Neuronal stem cell (in vitro differentiated cells): ENCODE data around the gene KRTAP22-1.

Experiments
- DNase-seq: peaks from one replicate; pipeline ENCODE4 v3.0.0-alpha.2; 2013; ENCODE audit warnings: low spot score
- H2AFZ ChIP-seq: one replicate; pipeline ENCODE4 v1.6.1; 2013; ENCODE audit warnings: mild to moderate bottlenecking, low read length, inconsistent platforms
- H2AK5ac ChIP-seq: 2 replicates; pipeline ENCODE4 v1.6.1; 2013; ENCODE audit warnings: low read depth, mild to moderate bottlenecking, inconsistent platforms, low read length, moderate library complexity, mixed read lengths
- H2BK120ac ChIP-seq: 2 replicates; pipeline ENCODE4 v1.6.1; 2013; ENCODE audit warnings: low read depth, mild to moderate bottlenecking, inconsistent platforms, low read length, moderate library complexity, mixed read lengths
- H2BK12ac ChIP-seq: one replicate; pipeline ENCODE4 v1.6.1; 2013; ENCODE audit warnings: low read length, inconsistent platforms
- H2BK15ac ChIP-seq: 2 replicates; pipeline ENCODE4 v1.6.1; 2013; ENCODE audit warnings: mild to moderate bottlenecking, low read length, inconsistent platforms, mixed read lengths
- H2BK5ac ChIP-seq: one replicate; pipeline ENCODE4 v1.6.1; 2013; ENCODE audit warnings: inconsistent platforms, mild to moderate bottlenecking, low read length, moderate library complexity
- H3K14ac ChIP-seq: one replicate; pipeline ENCODE4 v1.6.1; 2013; ENCODE audit warnings: low read length, inconsistent platforms
- H3K18ac ChIP-seq: 2 replicates; pipeline ENCODE4 v1.6.1; 2013; ENCODE audit warnings: low read length, inconsistent platforms
- H3K23ac ChIP-seq: 2 replicates; pipeline ENCODE4 v1.6.1; 2013; ENCODE audit warnings: low read depth, mild to moderate bottlenecking, mixed read lengths, low read length, inconsistent platforms; ENCODE audit not compliant: poor library complexity
- H3K27ac ChIP-seq: replicated peaks from 3 replicates; pipeline ENCODE4 v1.5.1; 2013; ENCODE audit warnings: low read length, inconsistent platforms
- H3K27me3 ChIP-seq, 3 experiments: 2 replicates each; pipeline ENCODE4 v1.6.1; 2013; ENCODE audit warnings: low read length in 3 of 3, mild to moderate bottlenecking in 2 of 3, inconsistent platforms in 1 of 3, low read depth in 1 of 3, mixed read lengths in 1 of 3, moderate library complexity in 1 of 3; ENCODE audit not compliant: control insufficient read depth in 3 of 3, insufficient read depth in 3 of 3
- H3K36me3 ChIP-seq, 2 donors: replicated peaks in 1 of 2; 2 replicates each; pipeline ENCODE4 v1.6.1; 2013; ENCODE audit warnings: low read length in 2 of 2; ENCODE audit not compliant: control insufficient read depth in 2 of 2, insufficient read depth in 2 of 2
- H3K4ac ChIP-seq: 2 replicates; pipeline ENCODE4 v1.6.1; 2013; ENCODE audit warnings: inconsistent platforms, mild to moderate bottlenecking, low read length, moderate library complexity
- H3K4me1 ChIP-seq, 2 donors: 1 replicate in 1 of 2; 2 replicates in 1 of 2; pipeline ENCODE4 v1.6.1; 2013; ENCODE audit warnings: low read length in 2 of 2, low read depth in 1 of 2; ENCODE audit not compliant: control insufficient read depth in 2 of 2, insufficient read depth in 1 of 2
- H3K4me2 ChIP-seq: one replicate; pipeline ENCODE4 v1.6.1; 2013; ENCODE audit warnings: mild to moderate bottlenecking, low read length, inconsistent platforms; ENCODE audit not compliant: insufficient read depth, poor library complexity, severe bottlenecking
- H3K4me3 ChIP-seq, 2 donors: 2 replicates each; pipeline ENCODE4 v1.5.1; 2013; ENCODE audit warnings: low read length in 2 of 2, mild to moderate bottlenecking in 2 of 2, inconsistent platforms in 1 of 2, moderate library complexity in 1 of 2
- H3K79me1 ChIP-seq: one replicate; pipeline ENCODE4 v1.6.1; 2013; ENCODE audit warnings: low read depth, mild to moderate bottlenecking, inconsistent platforms, low read length, moderate library complexity
- H3K9ac ChIP-seq: one replicate; pipeline ENCODE4 v1.6.1; 2013; ENCODE audit warnings: mild to moderate bottlenecking, low read depth, low read length, inconsistent platforms; ENCODE audit not compliant: poor library complexity
- H3K9me3 ChIP-seq, 2 donors: replicated peaks in 1 of 2; 2 replicates each; pipeline versions ENCODE3 to v1.6.1; 2013; ENCODE audit warnings: low read length in 2 of 2, mild to moderate bottlenecking in 2 of 2, inconsistent platforms in 1 of 2, low read depth in 1 of 2, mixed read lengths in 1 of 2, moderate library complexity in 1 of 2; ENCODE audit not compliant: control insufficient read depth in 2 of 2, insufficient read depth in 1 of 2
- H4K8ac ChIP-seq: one replicate; pipeline ENCODE4 v1.6.1; 2013; ENCODE audit warnings: low read depth, mild to moderate bottlenecking, inconsistent platforms, low read length, moderate library complexity
- H4K91ac ChIP-seq: one replicate; pipeline ENCODE4 v1.6.1; 2013; ENCODE audit warnings: low read length, low read depth, mild to moderate bottlenecking, inconsistent platforms; ENCODE audit not compliant: poor library complexity
- WGBS, 2 donors: extraction: QIAGEN DNeasy Blood & Tissue Kit; methylation state at CpG; one replicate each; pipeline ENCODE4 v1.1.7; 2013; ENCODE audit warnings: missing lambda C conversion rate in 2 of 2, mixed read lengths in 1 of 2; ENCODE audit not compliant: insufficient read length in 2 of 2, insufficient replicate concordance in 1 of 2; ENCODE audit errors: extremely low coverage in 2 of 2; 5-methylcytosine and 5-hydroxymethylcytosine counted together

The KRTAP22-1 gene

GRCh38 chr21:30628109-30628508 lies 27.2 kb downstream of the KRTAP22-1 start:
- Histone ChIP-seq H3K27ac (no peak overlapping the region), H4K91ac (no peak overlapping the region), H3K9ac (no peak overlapping the region), H3K14ac (no peak overlapping the region), H2BK15ac (no peak overlapping the region), H3K4me2 (no peak overlapping the region), H2BK12ac (no peak overlapping the region), H2BK5ac (no peak overlapping the region), H2AFZ (no peak overlapping the region), H3K36me3 (no peaks in the 10 kb centered on the region), H3K4me1 (no peaks in the 10 kb centered on the region), H2BK120ac (no peak overlapping the region), H3K18ac (no peak overlapping the region), H3K23ac (no peak overlapping the region), H3K79me1 (no peaks in the 10 kb centered on the region), H3K4me3 (no peak overlapping the region), H3K4ac (no peak overlapping the region), H2AK5ac (no peak overlapping the region), H3K27me3 (no peaks in the 10 kb centered on the region), H3K9me3 (peaks cover 0 to 2% of the 10 kb centered on the region in 2 donors), H4K8ac (no peak overlapping the region)
- WGBS, 2 donors = no CpG with 5 or more reads among the region's 4 CpGs
- no peak for DNase-seq

GRCh38 chr21:30629200-30629599 lies 28.3 kb downstream of the KRTAP22-1 start:
- Histone ChIP-seq H3K9ac (no peak overlapping the region), H4K8ac (no peak overlapping the region), H3K18ac (no peak overlapping the region), H2AFZ (no peak overlapping the region), H3K4me3 (no peak overlapping the region), H2BK15ac (no peak overlapping the region), H3K4me2 (no peak overlapping the region), H3K79me1 (no peaks in the 10 kb centered on the region), H2BK12ac (no peak overlapping the region), H2AK5ac (no peak overlapping the region), H3K27me3 (no peaks in the 10 kb centered on the region), H4K91ac (no peak overlapping the region), H3K36me3 (no peaks in the 10 kb centered on the region), H2BK120ac (no peak overlapping the region), H3K23ac (no peak overlapping the region), H3K9me3 (peaks cover 0 to 2% of the 10 kb centered on the region in 2 donors), H3K27ac (no peak overlapping the region), H2BK5ac (no peak overlapping the region), H3K4me1 (no peaks in the 10 kb centered on the region), H3K4ac (no peak overlapping the region), H3K14ac (no peak overlapping the region)
- no peak for DNase-seq
- WGBS, 2 donors = no CpG with 5 or more reads among the region's 1 CpG

- Histone ChIP-seq H3K4me3 (no peak within 1 kb of the TSS), H3K27ac (no peak within 1 kb of the TSS), H3K9ac (no peak within 1 kb of the TSS), H3K27me3 (no peaks in the 10 kb centered on the region), H2AFZ (no peak within 1 kb of the TSS), H2BK120ac (no peak within 1 kb of the TSS), H3K9me3 (no peaks in the 10 kb centered on the region), H4K8ac (no peak within 1 kb of the TSS), H3K79me1 (no peaks in the 10 kb centered on the region), H2AK5ac (no peak within 1 kb of the TSS), H3K4me2 (no peak within 1 kb of the TSS), H3K23ac (no peak within 1 kb of the TSS), H2BK5ac (no peak within 1 kb of the TSS), H3K4ac (no peak within 1 kb of the TSS), H3K18ac (no peak within 1 kb of the TSS), H3K36me3 (no peaks in the 10 kb centered on the region), H4K91ac (no peak within 1 kb of the TSS), H2BK12ac (no peak within 1 kb of the TSS), H3K4me1 (no peaks in the 10 kb centered on the region), H3K14ac (no peak within 1 kb of the TSS), H2BK15ac (no peak within 1 kb of the TSS)
- no peak for DNase-seq
- no CpG with 5 or more reads among the region's 1 CpG for WGBS, 2 donors
Observed at GRCh38 chr21:30634906-30635305, 34.0 kb downstream of the KRTAP22-1 start, which contains the start of gene KRTAP20-2. Gene KRTAP20-2, plus strand, starts transcription at chr21:30635206. Its CDS starts 58 bp downstream, at chr21:30635264.

- Histone ChIP-seq H3K36me3 (no peaks in the 10 kb centered on the region), H3K27ac (no peak overlapping the region), H3K9ac (no peak overlapping the region), H2BK120ac (no peak overlapping the region), H2BK15ac (no peak overlapping the region), H3K9me3 (no peaks in the 10 kb centered on the region), H4K91ac (no peak overlapping the region), H3K4me1 (no peaks in the 10 kb centered on the region), H2BK12ac (no peak overlapping the region), H3K4me2 (no peak overlapping the region), H3K14ac (no peak overlapping the region), H3K79me1 (no peaks in the 10 kb centered on the region), H3K18ac (no peak overlapping the region), H4K8ac (no peak overlapping the region), H2AFZ (no peak overlapping the region), H3K4me3 (no peak overlapping the region), H3K27me3 (no peaks in the 10 kb centered on the region), H2BK5ac (no peak overlapping the region), H3K4ac (no peak overlapping the region), H3K23ac (no peak overlapping the region), H2AK5ac (no peak overlapping the region)
- DNase-seq = no peak
- no CpG with 5 or more reads among the region's 3 CpGs for WGBS, 2 donors
Observed at GRCh38 chr21:30638686-30639085, 37.8 kb downstream of the KRTAP22-1 start.
